Endothelial cell (in vitro differentiated cells): ENCODE measurements around the gene STRC. TPM values are rescaled to one million over a fixed set of nuclear protein-coding genes. Genes with fewer than 3 reads are reported as not detected.
"Not testable (repeated sequence)": the region's sequence is repeated elsewhere in the genome, so short reads cannot be mapped to it uniquely, and the experiment has no call there.

Experiments
- DNase-seq: peaks from one replicate; pipeline ENCODE4 v3.0.0; 2021; ENCODE audit warnings: low spot score
- H3K27ac Mint-ChIP-seq: one replicate; pipeline ENCODE4 v1.8.0; 2021; ENCODE audit warnings: mixed read lengths, inconsistent platforms; ENCODE audit not compliant: unreplicated experiment
- H3K27me3 Mint-ChIP-seq: one replicate; pipeline ENCODE4 v1.8.0; 2021; ENCODE audit warnings: mild to moderate bottlenecking, moderate library complexity, mixed read lengths, inconsistent platforms; ENCODE audit not compliant: unreplicated experiment
- H3K36me3 Mint-ChIP-seq: one replicate; pipeline ENCODE4 v1.8.0; 2021; ENCODE audit warnings: mild to moderate bottlenecking, low read depth, mixed read lengths, inconsistent platforms; ENCODE audit not compliant: unreplicated experiment
- H3K4me1 Mint-ChIP-seq: one replicate; pipeline ENCODE4 v1.8.0; 2021; ENCODE audit warnings: mild to moderate bottlenecking, mixed read lengths, inconsistent platforms; ENCODE audit not compliant: unreplicated experiment
- H3K4me3 Mint-ChIP-seq: one replicate; pipeline ENCODE4 v1.8.0; 2021; ENCODE audit warnings: mild to moderate bottlenecking, mixed read lengths, inconsistent platforms; ENCODE audit not compliant: unreplicated experiment
- H3K9me3 Mint-ChIP-seq: one replicate; pipeline ENCODE4 v1.8.0; 2021; ENCODE audit warnings: mixed read lengths, inconsistent platforms; ENCODE audit not compliant: unreplicated experiment
- CTCF ChIP-seq: fragments of 200-600 bp; sonication (generic); IDR thresholded peaks from one replicate; pipeline ENCODE4 v1.5.0; 2021; ENCODE audit warnings: antibody characterized with exemption; ENCODE audit not compliant: unreplicated experiment
- total RNA-seq: library from RNA; stranded (reverse); fragmentation: NEBNext Ultra II Directional; extraction: Animal tissue kit (Norgen Biotek cat#: 25700); gene quantifications from one replicate; pipeline ENCODE4 v1.2.1, GENCODE V29; 2021; ENCODE audit not compliant: unreplicated experiment

The STRC gene
- total RNA-seq, 1 donor from 2014 or later: 1.2 TPM

- not testable (repeated sequence) for H3K27ac Mint-ChIP-seq, H3K36me3 Mint-ChIP-seq, H3K27me3 Mint-ChIP-seq, H3K4me3 Mint-ChIP-seq, H3K9me3 Mint-ChIP-seq, H3K4me1 Mint-ChIP-seq, DNase-seq
These were observed 52.0 kb downstream of the STRC start for GRCh38 chr15:43566615-43567014.

GRCh38 chr15:43563793-43564192 is 54.8 kb downstream of the STRC start:
- H3K27ac Mint-ChIP-seq, H3K27me3 Mint-ChIP-seq, H3K36me3 Mint-ChIP-seq, DNase-seq, H3K9me3 Mint-ChIP-seq, H3K4me1 Mint-ChIP-seq, H3K4me3 Mint-ChIP-seq: not testable (repeated sequence)

GRCh38 chr15:43562753-43563152 is 55.8 kb downstream of the STRC start:
- H3K36me3 Mint-ChIP-seq, H3K27me3 Mint-ChIP-seq, H3K27ac Mint-ChIP-seq, H3K9me3 Mint-ChIP-seq, H3K4me1 Mint-ChIP-seq, DNase-seq, H3K4me3 Mint-ChIP-seq: not testable (repeated sequence)

GRCh38 chr15:43552986-43553385 is 65.6 kb downstream of the STRC start:
- H3K36me3 Mint-ChIP-seq: no peaks in the 10 kb centered on the region
- no peaks in the 10 kb centered on the region for H3K4me1 Mint-ChIP-seq
- no peaks in the 10 kb centered on the region for H3K27me3 Mint-ChIP-seq

GRCh38 chr15:43552256-43552655 is 66.3 kb downstream of the STRC start:
- DNase-seq: no peak
- TF ChIP-seq CTCF: no peak

More at GRCh38 chr15:43552986-43553385, 65.6 kb downstream of the STRC start:
- Mint-ChIP-seq H3K4me3 (no peak overlapping the region), H3K9me3 (no peaks in the 10 kb centered on the region), H3K27ac (no peak overlapping the region)
- no peak for DNase-seq
- TF ChIP-seq CTCF: no peak

GRCh38 chr15:43550527-43551363 is 67.9 kb downstream of the STRC start:
- H3K4me3 Mint-ChIP-seq: no peak overlapping the region
- H3K36me3 Mint-ChIP-seq: peaks cover 7% of the 10 kb centered on the region
- H3K27me3 Mint-ChIP-seq: no peaks in the 10 kb centered on the region
- no peaks in the 10 kb centered on the region for H3K9me3 Mint-ChIP-seq
- no peak for DNase-seq
- H3K4me1 Mint-ChIP-seq: no peaks in the 10 kb centered on the region
- no peak overlapping the region for H3K27ac Mint-ChIP-seq
- no peak for TF ChIP-seq CTCF

More at GRCh38 chr15:43552256-43552655, 66.3 kb downstream of the STRC start:
- H3K4me1 Mint-ChIP-seq: no peaks in the 10 kb centered on the region
- no peaks in the 10 kb centered on the region for H3K27me3 Mint-ChIP-seq
- H3K27ac Mint-ChIP-seq: no peak overlapping the region
- no peak overlapping the region for H3K4me3 Mint-ChIP-seq
- no peaks in the 10 kb centered on the region for H3K9me3 Mint-ChIP-seq
- H3K36me3 Mint-ChIP-seq: peaks cover 3% of the 10 kb centered on the region

Other genes with a start within 250 kb of the STRC start
- 45.5 TPM for gene ZSCAN29, start 247.8 kb downstream of the STRC start, total RNA-seq
- 14.6 TPM for gene TUBGCP4, start 247.7 kb downstream of the STRC start, total RNA-seq
- 97.5 TPM for gene TP53BP1, start 125.6 kb downstream of the STRC start, total RNA-seq
- 1.8 TPM for gene MAP1A, start 101.2 kb downstream of the STRC start, total RNA-seq
- gene PPIP5K1, start 28.6 kb downstream of the STRC start, total RNA-seq: 26.9 TPM
- 12.8 TPM for gene CKMT1B, start 24.8 kb downstream of the STRC start, total RNA-seq
- gene CATSPER2, start 30.0 kb upstream of the STRC start, total RNA-seq: 1.9 TPM
- gene CKMT1A, start 75.1 kb upstream of the STRC start, total RNA-seq: 9.4 TPM
- gene PDIA3, start 127.6 kb upstream of the STRC start, total RNA-seq: 655 TPM
- 1.9 TPM for gene ELL3, start 158.2 kb upstream of the STRC start, total RNA-seq
- gene SERF2, start 173.5 kb upstream of the STRC start, total RNA-seq: 845 TPM
- gene SERINC4, start 181.4 kb upstream of the STRC start, total RNA-seq: not detected
- gene HYPK, start 181.8 kb upstream of the STRC start, total RNA-seq: 6.5 TPM
- gene MFAP1, start 205.9 kb upstream of the STRC start, total RNA-seq: 28.6 TPM
- 4.8 TPM for gene WDR76, start 208.2 kb upstream of the STRC start, total RNA-seq